HepG2 (cell line): Measurements from ENCODE around the gene TUBGCP6. TPM values are rescaled to one million over a fixed set of nuclear protein-coding genes. Genes with fewer than 3 reads are reported as not detected.
A peak's percentile ranks its signal among the peaks of the same experiment; 100 is the strongest.

ENCODE experiments used
- CBX2 ChIP-seq, 2 experiments: fragments of 200-600 bp in 1 of 2; sonication (generic); formaldehyde crosslinking in 1 of 2; IDR thresholded peaks; 2 replicates each; pipeline versions ENCODE4 v1.7.0 to v1.8.1; 2018 to 2022; ENCODE audit warnings: low read depth in 2 of 2, low read length in 1 of 2, mild to moderate bottlenecking in 1 of 2, missing genetic modification reagents in 1 of 2
- E2F2 ChIP-seq: sonication (generic); formaldehyde crosslinking; IDR thresholded peaks from 2 replicates; pipeline ENCODE4 v1.4.0; 2020; ENCODE audit warnings: missing genetic modification reagents, borderline replicate concordance
- FIP1L1 ChIP-seq: fragments of 200-400 bp; formaldehyde crosslinking; IDR thresholded peaks from 2 replicates; pipeline ENCODE4 v1.6.1; 2018; ENCODE audit warnings: low read depth, mild to moderate bottlenecking, low read length, moderate library complexity, borderline replicate concordance; ENCODE audit not compliant: insufficient read depth
- HBP1 ChIP-seq: IDR thresholded peaks from 2 replicates; pipeline ENCODE4 v1.6.1; 2016; ENCODE audit warnings: low read depth, control low read depth
- HOXA3 ChIP-seq: sonication (generic); formaldehyde crosslinking; IDR thresholded peaks from 2 replicates; pipeline ENCODE4 v1.5.0; 2020; ENCODE audit warnings: missing genetic modification reagents
- RARA ChIP-seq: IDR thresholded peaks from 2 replicates; pipeline ENCODE4 v1.6.1; 2016; ENCODE audit warnings: missing genetic modification reagents, missing compliant biosample characterization
- SMAD1 ChIP-seq: sonication (generic); formaldehyde crosslinking; IDR thresholded peaks from 2 replicates; pipeline ENCODE4 v1.4.0; 2020; ENCODE audit warnings: missing genetic modification reagents, low read depth, mild to moderate bottlenecking, borderline replicate concordance
- SP2 ChIP-seq: sonication (generic); formaldehyde crosslinking; IDR thresholded peaks from 2 replicates; pipeline ENCODE4 v1.5.1; 2020; ENCODE audit warnings: mild to moderate bottlenecking, missing genetic modification reagents
- TOPORS ChIP-seq: sonication (generic); formaldehyde crosslinking; IDR thresholded peaks from 2 replicates; pipeline ENCODE4 v1.8.0; 2023; ENCODE audit warnings: mild to moderate bottlenecking, missing genetic modification reagents
- ZNF234 ChIP-seq: sonication (generic); formaldehyde crosslinking; conservative IDR thresholded peaks from 2 replicates; pipeline ENCODE4 v1.5.1; 2020; ENCODE audit warnings: mild to moderate bottlenecking, missing genetic modification reagents
- ZNF256 ChIP-seq: sonication (generic); formaldehyde crosslinking; conservative IDR thresholded peaks from 2 replicates; pipeline ENCODE4 v1.4.0; 2020; ENCODE audit warnings: missing genetic modification reagents
- ZNF543 ChIP-seq: sonication (generic); formaldehyde crosslinking; IDR thresholded peaks from 2 replicates; pipeline ENCODE4 v1.4.0; 2020; ENCODE audit warnings: mild to moderate bottlenecking, missing genetic modification reagents
- ZNF746 ChIP-seq: sonication (generic); formaldehyde crosslinking; IDR thresholded peaks from 2 replicates; pipeline ENCODE4 v1.8.0; 2022; ENCODE audit warnings: mild to moderate bottlenecking, missing genetic modification reagents
- ZSCAN21 ChIP-seq: sonication (generic); formaldehyde crosslinking; IDR thresholded peaks from 2 replicates; pipeline ENCODE4 v1.8.0; 2022; ENCODE audit warnings: mild to moderate bottlenecking, missing genetic modification reagents, moderate library complexity, borderline replicate concordance
- polyA plus RNA-seq, 8 experiments: library from polyadenylated mRNA; depleted of rRNA in 3 of 8; stranded (reverse) in 7 of 8; unstranded in 1 of 8; fragments of >200 nt; fragmentation: Illumina TruSeq in 4 of 8; extraction: Trizol in 4 of 8; gene quantifications; 2 replicates each; pipeline versions ENCODE4 v1.2.1 to v1.2.3, GENCODE V29; 2011 to 2016; ENCODE audit warnings: low read depth in 4 of 8, missing spikeins in 1 of 8, mixed read lengths in 1 of 8; ENCODE audit not compliant: insufficient read depth in 1 of 8
- total RNA-seq, 5 experiments: library from RNA; depleted of rRNA; stranded (reverse); fragments of >200 nt; fragmentation: Illumina TruSeq; extraction: Trizol; gene quantifications; 2 replicates each; pipeline ENCODE4 v1.2.3, GENCODE V29; 2016; ENCODE audit warnings: low read depth in 1 of 5
- TF ChIP-seq, protein P1 (sequence below): sonication (generic); formaldehyde crosslinking; IDR thresholded peaks from 2 replicates; pipeline ENCODE4 v1.8.0; 2022; ENCODE audit warnings: mild to moderate bottlenecking, missing genetic modification reagents, moderate library complexity
- TF ChIP-seq, protein P2 (sequence below): sonication (generic); formaldehyde crosslinking; IDR thresholded peaks from 2 replicates; pipeline ENCODE4 v1.8.0; 2022; ENCODE audit warnings: mild to moderate bottlenecking, missing genetic modification reagents; ENCODE audit not compliant: insufficient replicate concordance
- TF ChIP-seq, protein P3 (sequence below): sonication (generic); formaldehyde crosslinking; IDR thresholded peaks from 2 replicates; pipeline ENCODE4 v1.4.0; 2020; ENCODE audit warnings: missing genetic modification reagents
- TF ChIP-seq, protein P4 (sequence below): sonication (generic); IDR thresholded peaks from 2 replicates; pipeline ENCODE4 v1.6.1; 2016; ENCODE audit warnings: low read depth, borderline replicate concordance

Gene TUBGCP6
- total and polyA plus RNA-seq, 2 of the 13 experiments (the other 11 are each of a cell fraction or from before 2014, with no cell fraction given), result 14.6 to 15.7 TPM

DNA sequence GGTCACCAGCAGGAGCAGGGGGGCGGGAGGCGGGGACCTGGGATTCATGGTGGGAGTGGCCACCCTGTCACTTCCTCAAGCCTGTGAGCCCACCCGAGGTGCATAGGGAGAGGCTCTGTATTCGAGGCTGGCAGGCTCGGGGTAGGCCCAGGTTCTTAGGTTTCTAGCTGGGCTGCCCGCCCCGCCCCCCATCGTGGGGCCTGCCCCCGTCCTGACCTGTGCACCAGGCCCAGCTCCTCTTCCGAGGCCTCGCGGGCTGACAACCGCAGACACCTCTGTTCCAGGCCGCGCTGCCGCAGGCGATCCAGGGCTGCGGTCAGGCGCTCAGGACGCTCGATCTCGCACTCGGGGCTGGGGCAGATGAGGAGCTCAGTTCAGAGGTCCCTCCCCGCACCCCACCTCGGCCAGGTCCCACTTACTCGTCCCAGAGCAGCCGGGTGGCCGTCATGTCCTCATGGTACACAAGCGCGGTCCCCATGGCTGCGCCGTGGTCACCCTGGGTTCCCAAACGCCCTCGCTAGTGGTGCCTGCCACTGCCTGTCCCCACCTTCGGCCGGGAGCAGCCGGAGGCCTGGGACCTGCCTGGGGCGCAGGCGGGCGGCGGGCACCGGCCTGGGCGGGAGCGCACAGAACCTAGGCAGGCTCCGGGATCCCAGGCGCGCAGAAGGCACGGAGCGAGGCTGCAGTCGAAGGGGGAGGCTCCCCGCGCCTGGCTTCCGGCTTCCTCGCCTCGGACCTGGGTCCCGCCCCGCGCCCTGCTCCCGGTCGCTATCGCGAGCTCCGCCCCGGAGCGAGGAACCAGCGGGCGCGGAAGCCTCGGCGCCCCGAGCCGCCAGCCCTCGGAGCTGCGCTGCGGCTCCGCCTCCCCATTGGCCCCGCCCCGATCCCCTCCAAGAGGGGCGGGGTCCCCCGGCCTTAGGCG is 6.0 kb upstream of the TUBGCP6 start, which contains the start of gene HDAC10 (continued):
- no peak; the same call in 1 of the 2 replicates for TF ChIP-seq FIP1L1
- no peak for TF ChIP-seq TOPORS (CRISPR knock-in tag)
- TF ChIP-seq, protein P1, sequence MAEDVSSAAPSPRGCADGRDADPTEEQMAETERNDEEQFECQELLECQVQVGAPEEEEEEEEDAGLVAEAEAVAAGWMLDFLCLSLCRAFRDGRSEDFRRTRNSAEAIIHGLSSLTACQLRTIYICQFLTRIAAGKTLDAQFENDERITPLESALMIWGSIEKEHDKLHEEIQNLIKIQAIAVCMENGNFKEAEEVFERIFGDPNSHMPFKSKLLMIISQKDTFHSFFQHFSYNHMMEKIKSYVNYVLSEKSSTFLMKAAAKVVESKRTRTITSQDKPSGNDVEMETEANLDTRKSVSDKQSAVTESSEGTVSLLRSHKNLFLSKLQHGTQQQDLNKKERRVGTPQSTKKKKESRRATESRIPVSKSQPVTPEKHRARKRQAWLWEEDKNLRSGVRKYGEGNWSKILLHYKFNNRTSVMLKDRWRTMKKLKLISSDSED (CRISPR knock-in tag), result peak; percentile 31; the same call in 1 of the 2 replicates
- peak; percentile 49; the same call in 1 of the 2 replicates for TF ChIP-seq HOXA3 (CRISPR knock-in tag)
- TF ChIP-seq RARA, result peak; percentile 29
- TF ChIP-seq CBX2 (IDR thresholded peaks at IDR 0.05; ENCODE audit: low read depth, low read length), result no peak
- TF ChIP-seq CBX2 (CRISPR knock-in tag; IDR thresholded peaks at IDR 0.05; ENCODE audit: low read depth), result 0 out of 2 replicates have a peak, but pooled peaks have one; percentile 8
- peak; percentile 61; the same call in 1 of the 2 replicates for TF ChIP-seq SMAD1
- TF ChIP-seq ZNF234, result peak; percentile 76; the same call in 1 of the 2 replicates
- TF ChIP-seq ZNF746, result 0 out of 2 replicates have a peak, but pooled peaks have one; percentile 45
- TF ChIP-seq SP2 (CRISPR knock-in tag), result peak; percentile 52
- TF ChIP-seq, protein P2, sequence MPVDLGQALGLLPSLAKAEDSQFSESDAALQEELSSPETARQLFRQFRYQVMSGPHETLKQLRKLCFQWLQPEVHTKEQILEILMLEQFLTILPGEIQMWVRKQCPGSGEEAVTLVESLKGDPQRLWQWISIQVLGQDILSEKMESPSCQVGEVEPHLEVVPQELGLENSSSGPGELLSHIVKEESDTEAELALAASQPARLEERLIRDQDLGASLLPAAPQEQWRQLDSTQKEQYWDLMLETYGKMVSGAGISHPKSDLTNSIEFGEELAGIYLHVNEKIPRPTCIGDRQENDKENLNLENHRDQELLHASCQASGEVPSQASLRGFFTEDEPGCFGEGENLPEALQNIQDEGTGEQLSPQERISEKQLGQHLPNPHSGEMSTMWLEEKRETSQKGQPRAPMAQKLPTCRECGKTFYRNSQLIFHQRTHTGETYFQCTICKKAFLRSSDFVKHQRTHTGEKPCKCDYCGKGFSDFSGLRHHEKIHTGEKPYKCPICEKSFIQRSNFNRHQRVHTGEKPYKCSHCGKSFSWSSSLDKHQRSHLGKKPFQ, result peak; percentile 58
- TF ChIP-seq, protein P3, sequence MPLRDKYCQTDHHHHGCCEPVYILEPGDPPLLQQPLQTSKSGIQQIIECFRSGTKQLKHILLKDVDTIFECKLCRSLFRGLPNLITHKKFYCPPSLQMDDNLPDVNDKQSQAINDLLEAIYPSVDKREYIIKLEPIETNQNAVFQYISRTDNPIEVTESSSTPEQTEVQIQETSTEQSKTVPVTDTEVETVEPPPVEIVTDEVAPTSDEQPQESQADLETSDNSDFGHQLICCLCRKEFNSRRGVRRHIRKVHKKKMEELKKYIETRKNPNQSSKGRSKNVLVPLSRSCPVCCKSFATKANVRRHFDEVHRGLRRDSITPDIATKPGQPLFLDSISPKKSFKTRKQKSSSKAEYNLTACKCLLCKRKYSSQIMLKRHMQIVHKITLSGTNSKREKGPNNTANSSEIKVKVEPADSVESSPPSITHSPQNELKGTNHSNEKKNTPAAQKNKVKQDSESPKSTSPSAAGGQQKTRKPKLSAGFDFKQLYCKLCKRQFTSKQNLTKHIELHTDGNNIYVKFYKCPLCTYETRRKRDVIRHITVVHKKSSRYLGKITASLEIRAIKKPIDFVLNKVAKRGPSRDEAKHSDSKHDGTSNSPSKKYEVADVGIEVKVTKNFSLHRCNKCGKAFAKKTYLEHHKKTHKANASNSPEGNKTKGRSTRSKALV (CRISPR knock-in tag), result peak; percentile 96
- TF ChIP-seq, protein P4, sequence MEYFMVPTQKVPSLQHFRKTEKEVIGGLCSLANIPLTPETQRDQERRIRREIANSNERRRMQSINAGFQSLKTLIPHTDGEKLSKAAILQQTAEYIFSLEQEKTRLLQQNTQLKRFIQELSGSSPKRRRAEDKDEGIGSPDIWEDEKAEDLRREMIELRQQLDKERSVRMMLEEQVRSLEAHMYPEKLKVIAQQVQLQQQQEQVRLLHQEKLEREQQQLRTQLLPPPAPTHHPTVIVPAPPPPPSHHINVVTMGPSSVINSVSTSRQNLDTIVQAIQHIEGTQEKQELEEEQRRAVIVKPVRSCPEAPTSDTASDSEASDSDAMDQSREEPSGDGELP, result no peak
- peak; percentile 59; the same call in 1 of the 2 replicates for TF ChIP-seq ZNF543
- TF ChIP-seq ZSCAN21 (CRISPR knock-in tag), result peak; percentile 40; the same call in 1 of the 2 replicates
- 0 out of 2 replicates have a peak, but pooled peaks have one; percentile 41 for TF ChIP-seq ZNF256
- 0 out of 2 replicates have a peak, but pooled peaks have one; percentile 71 for TF ChIP-seq HBP1 (CRISPR knock-in tag)
- TF ChIP-seq E2F2 (CRISPR knock-in tag), result no peak
